OCI-LY7 (cell line): ENCODE data around the gene LGR6. TPM values are rescaled to one million over a fixed set of nuclear protein-coding genes. Genes with fewer than 3 reads are reported as not detected.

ENCODE experiments used
- BruUV-seq: library from RNA; stranded (reverse); fragments of 400-500 nt; replicated peaks from 2 replicates; lab custom pipeline; 2021; lab: Mats Ljungman, UMichigan
- CTCF ChIA-PET: fragments of 300-600 bp; sonication (Branson Sonifier 250); formaldehyde crosslinking; loops from one replicate; lab custom pipeline; 2022; ENCODE audit warnings: antibody characterized with exemption; ENCODE audit not compliant: unreplicated experiment; lab: Charles Lee
- POLR2A ChIA-PET: fragments of 300-600 bp; sonication (Branson Sonifier 250); formaldehyde crosslinking; loops from one replicate; lab custom pipeline; 2022; ENCODE audit warnings: antibody characterized with exemption; lab: Charles Lee
- DNase-seq: peaks from one replicate; pipeline ENCODE4 v3.0.0-alpha.2; 2015; ENCODE audit warnings: low spot score
- H2AFZ ChIP-seq: fragments of 200-600 bp; sonication (generic), shearing (Covaris generic); 2 replicates; pipeline ENCODE4 v1.6.1; 2014; ENCODE audit warnings: mild to moderate bottlenecking, antibody characterized with exemption, low read length, moderate library complexity
- H3K27ac ChIP-seq: fragments of 200-600 bp; sonication (generic); 2 replicates; pipeline ENCODE4 v1.5.1; 2014; ENCODE audit warnings: mixed run types, low read depth, mild to moderate bottlenecking, moderate library complexity, low read length, inconsistent platforms; ENCODE audit not compliant: poor library complexity, severe bottlenecking
- H3K36me3 ChIP-seq: fragments of 200-600 bp; sonication (generic); 2 replicates; pipeline ENCODE4 v1.6.1; 2014; ENCODE audit warnings: mild to moderate bottlenecking, antibody characterized with exemption, low read length, moderate library complexity, mixed read lengths; ENCODE audit not compliant: insufficient read depth
- H3K4me1 ChIP-seq: fragments of 200-600 bp; sonication (generic); 2 replicates; pipeline ENCODE4 v1.5.1; 2014; ENCODE audit warnings: mild to moderate bottlenecking, low read length; ENCODE audit not compliant: insufficient read depth, poor library complexity, severe bottlenecking
- H3K4me2 ChIP-seq: fragments of 200-600 bp; sonication (generic); 2 replicates; pipeline ENCODE4 v1.6.1; 2014; ENCODE audit warnings: mild to moderate bottlenecking, low read length
- H3K4me3 ChIP-seq: fragments of 200-600 bp; sonication (generic); 2 replicates; pipeline ENCODE4 v1.5.1; 2014; ENCODE audit warnings: mild to moderate bottlenecking, low read depth, low read length; ENCODE audit not compliant: poor library complexity, severe bottlenecking
- H3K79me2 ChIP-seq: fragments of 200-600 bp; sonication (generic); 2 replicates; pipeline ENCODE4 v1.6.1; 2016; ENCODE audit warnings: low read depth, mild to moderate bottlenecking, low read length, moderate library complexity, mixed read lengths; ENCODE audit not compliant: insufficient read depth
- H3K9me2 ChIP-seq: fragments of 200-600 bp; sonication (generic); 2 replicates; pipeline ENCODE4 v1.6.1; 2016; ENCODE audit warnings: mild to moderate bottlenecking, low read length, mixed read lengths; ENCODE audit not compliant: insufficient read depth
- H3K9me3 ChIP-seq: fragments of 200-600 bp; sonication (generic); 2 replicates; pipeline ENCODE4 v1.6.1; 2014; ENCODE audit warnings: mild to moderate bottlenecking, mixed run types, low read length, mixed read lengths
- H4K20me1 ChIP-seq: fragments of 200-600 bp; sonication (generic); 2 replicates; pipeline ENCODE4 v1.6.1; 2014; ENCODE audit warnings: mild to moderate bottlenecking, antibody characterized with exemption, low read length, moderate library complexity, mixed read lengths; ENCODE audit not compliant: insufficient read depth
- EZH2phosphoT487 ChIP-seq: fragments of 200-600 bp; sonication (generic); IDR thresholded peaks from 2 replicates; pipeline ENCODE4 v1.6.1; 2018; ENCODE audit warnings: low read depth, borderline replicate concordance, mild to moderate bottlenecking, mixed run types, antibody characterized with exemption, low read length, moderate library complexity, mixed read lengths
- intact Hi-C: fragments of 100-400 bp; cut with micrococcal nuclease; formaldehyde crosslinking; loops from one replicate; pipeline ENCODE4 v1.10.0; 2022; ENCODE audit not compliant: unreplicated experiment
- total RNA-seq, 2 experiments: library from RNA; depleted of rRNA in 1 of 2; stranded (reverse); fragments of >200 nt in 1 of 2; shearing (Covaris generic) in 1 of 2; gene quantifications; 2 replicates each; pipeline ENCODE4 v1.2.3, GENCODE V29; 2014 to 2022
- TF ChIP-seq, protein P1 (sequence below): fragments of 200-600 bp; sonication (generic); conservative IDR thresholded peaks from 2 replicates; pipeline ENCODE4 v1.5.1; 2014; ENCODE audit warnings: mild to moderate bottlenecking, antibody characterized with exemption, low read length, moderate library complexity, mixed read lengths

Gene LGR6
- total RNA-seq, 2 experiments from 2014 or later: not detected

DNA sequence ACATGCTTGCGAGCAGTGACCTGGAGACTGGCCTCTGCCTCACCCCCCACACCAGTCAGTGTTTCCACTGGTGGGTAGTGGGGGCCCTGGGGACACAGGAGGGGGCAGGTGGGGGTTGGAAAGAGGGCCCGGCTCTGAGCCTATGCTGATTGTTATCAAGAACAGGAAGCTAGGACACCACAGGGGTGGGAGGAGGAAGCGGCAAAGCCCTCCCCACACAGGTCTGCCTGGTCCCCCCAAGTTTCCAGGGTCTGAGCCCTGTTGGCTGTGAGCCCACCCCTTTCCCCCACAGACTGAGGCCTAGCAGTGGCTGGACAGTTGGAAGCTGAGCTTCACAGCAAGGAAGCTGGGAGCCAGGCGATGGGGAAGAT lies 31.6 kb upstream of the LGR6 start:
- BruUV-seq: no TSS peak
- Histone ChIP-seq H2AFZ (no peak overlapping the region; the same call in 1 of the 2 replicates), H3K9me3 (no peaks in the 10 kb centered on the region), H3K36me3 (peaks cover 11% of the 10 kb centered on the region), H4K20me1 (no peaks in the 10 kb centered on the region), H3K9me2 (no peaks in the 10 kb centered on the region), H3K27ac (peak overlapping the region; percentile 89), H3K4me2 (peak overlapping the region; percentile 95), H3K79me2 (peaks cover 30% of the 10 kb centered on the region; the same call in 1 of the 2 replicates), H3K4me1 (peaks cover 88% of the 10 kb centered on the region), H3K4me3 (peak overlapping the region; percentile 73)
- intact Hi-C loops: no loop called here
- peak; percentile 58 for DNase-seq
- POLR2A ChIA-PET: no interaction called here
- CTCF ChIA-PET: no interaction called here
- TF ChIP-seq, protein P1, sequence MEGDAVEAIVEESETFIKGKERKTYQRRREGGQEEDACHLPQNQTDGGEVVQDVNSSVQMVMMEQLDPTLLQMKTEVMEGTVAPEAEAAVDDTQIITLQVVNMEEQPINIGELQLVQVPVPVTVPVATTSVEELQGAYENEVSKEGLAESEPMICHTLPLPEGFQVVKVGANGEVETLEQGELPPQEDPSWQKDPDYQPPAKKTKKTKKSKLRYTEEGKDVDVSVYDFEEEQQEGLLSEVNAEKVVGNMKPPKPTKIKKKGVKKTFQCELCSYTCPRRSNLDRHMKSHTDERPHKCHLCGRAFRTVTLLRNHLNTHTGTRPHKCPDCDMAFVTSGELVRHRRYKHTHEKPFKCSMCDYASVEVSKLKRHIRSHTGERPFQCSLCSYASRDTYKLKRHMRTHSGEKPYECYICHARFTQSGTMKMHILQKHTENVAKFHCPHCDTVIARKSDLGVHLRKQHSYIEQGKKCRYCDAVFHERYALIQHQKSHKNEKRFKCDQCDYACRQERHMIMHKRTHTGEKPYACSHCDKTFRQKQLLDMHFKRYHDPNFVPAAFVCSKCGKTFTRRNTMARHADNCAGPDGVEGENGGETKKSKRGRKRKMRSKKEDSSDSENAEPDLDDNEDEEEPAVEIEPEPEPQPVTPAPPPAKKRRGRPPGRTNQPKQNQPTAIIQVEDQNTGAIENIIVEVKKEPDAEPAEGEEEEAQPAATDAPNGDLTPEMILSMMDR: no peak
- TF ChIP-seq EZH2phosphoT487: no peak

GRCh38 chr1:202162418-202163280 lies 30.9 kb upstream of the LGR6 start:
- Histone ChIP-seq H3K4me1 (peaks cover 84% of the 10 kb centered on the region), H3K9me2 (no peaks in the 10 kb centered on the region), H3K4me3 (peak overlapping the region; percentile 73), H4K20me1 (no peaks in the 10 kb centered on the region), H2AFZ (peak overlapping the region; percentile 1; the same call in 1 of the 2 replicates), H3K79me2 (peaks cover 28% of the 10 kb centered on the region; the same call in 1 of the 2 replicates), H3K27ac (peak overlapping the region; percentile 89), H3K9me3 (no peaks in the 10 kb centered on the region), H3K36me3 (peaks cover 7% of the 10 kb centered on the region), H3K4me2 (peak overlapping the region; percentile 95)
- TF ChIP-seq, protein P1: no peak
- no peak for TF ChIP-seq EZH2phosphoT487
- no TSS peak for BruUV-seq
- intact Hi-C loops: no loop called here
- DNase-seq: peak; percentile 31
- CTCF ChIA-PET: interaction anchor here (0.8 to 1.8 kb wide), 4 partner anchors 8 to 27 kb away, joined by 3 to 7 read pairs (median 5); no protein-coding TSS in a partner anchor
- POLR2A ChIA-PET: interaction anchor here (0.6 to 1.6 kb wide), 2 partner anchors 11 to 29 kb away, joined by 4 read pairs; no protein-coding TSS in a partner anchor
